Stomach (tissue), 9 donors: ENCODE results near the gene TAS2R41. TPM values are rescaled to one million over a fixed set of nuclear protein-coding genes. Genes with fewer than 3 reads are reported as not detected.

Experiments used
- DNase-seq, 2 donors: peaks; one replicate each; pipeline versions ENCODE4 v3.0.0 to v3.0.0-alpha.2; 2013 to 2019
- H3K27ac ChIP-seq, 5 donors: fragments of 200-600 bp in 4 of 5; sonication (generic) in 4 of 5; one replicate each; pipeline ENCODE4 v1.5.1; 2013 to 2019; ENCODE audit warnings: mild to moderate bottlenecking in 1 of 5, moderate library complexity in 1 of 5
- H3K27me3 ChIP-seq, 3 donors: fragments of 200-600 bp; sonication (generic); one replicate each; pipeline ENCODE4 v1.5.1; 2017 to 2019; ENCODE audit warnings: mixed run types in 1 of 3
- H3K36me3 ChIP-seq, 4 donors: fragments of 200-600 bp; sonication (generic); 1 replicate in 3 of 4; 2 replicates in 1 of 4; pipeline ENCODE4 v1.5.1; 2016 to 2019
- H3K4me1 ChIP-seq, 4 donors: fragments of 200-600 bp; sonication (generic); one replicate each; pipeline ENCODE4 v1.5.1; 2016 to 2019
- H3K4me3 ChIP-seq, 4 donors: fragments of 200-600 bp; sonication (generic) in 3 of 4; one replicate each; pipeline ENCODE4 v1.5.1; 2016 to 2019; ENCODE audit warnings: mild to moderate bottlenecking in 1 of 4
- H3K9me3 ChIP-seq, 4 donors: fragments of 200-600 bp; sonication (generic); one replicate each; pipeline ENCODE4 v1.5.1; 2016 to 2019
- CTCF ChIP-seq, 7 experiments: fragments of 450-650 bp in 4 of 7; fragments of 200-600 bp in 3 of 7; sonication (generic) in 3 of 7; IDR thresholded peaks; one replicate each; pipeline ENCODE4 v1.5.1; 2016 to 2019; ENCODE audit warnings: antibody characterized with exemption in 7 of 7, control low read depth in 2 of 7, mild to moderate bottlenecking in 1 of 7
- EP300 ChIP-seq: sonication (generic); formaldehyde crosslinking; IDR thresholded peaks from one replicate; pipeline ENCODE4 v1.6.1; 2017; ENCODE audit warnings: antibody characterized with exemption
- POLR2A ChIP-seq, 4 donors: fragments of 450-650 bp; IDR thresholded peaks; one replicate each; pipeline ENCODE4 v1.6.1; 2016; ENCODE audit warnings: antibody characterized with exemption in 4 of 4, control low read depth in 2 of 4, mild to moderate bottlenecking in 1 of 4, moderate library complexity in 1 of 4
- POLR2AphosphoS5 ChIP-seq, 3 donors: sonication (generic); formaldehyde crosslinking; IDR thresholded peaks; one replicate each; pipeline ENCODE4 v1.6.1; 2016; ENCODE audit warnings: antibody characterized with exemption in 3 of 3
- WGBS, 5 donors: extraction: QIAGEN DNeasy Blood & Tissue Kit in 3 of 5; methylation state at CpG; one replicate each; pipeline versions ENCODE4 v1.1.5 to v1.1.7; 2013 to 2018; 5-methylcytosine and 5-hydroxymethylcytosine counted together
- intact Hi-C: fragments of 100-400 bp; cut with DNase I; formaldehyde crosslinking; loops from one replicate; pipeline ENCODE4 v1.15.1; 2023; ENCODE audit warnings: low total_unique reads
- polyA plus RNA-seq, 3 donors: library from polyadenylated mRNA; stranded (reverse); fragments of 200-250 nt; gene quantifications; one replicate each; pipeline ENCODE4 v1.2.3, GENCODE V29; 2013
- total RNA-seq, 5 donors: library from RNA; depleted of rRNA; stranded (reverse); fragments of >200 nt; gene quantifications; one replicate each; pipeline versions ENCODE4 v1.1.0 to v1.2.3, GENCODE V29; 2014 to 2016
- donor health status: healthy with polysubstance abuse.
- donor health status: Bipolar disorder and iron deficiency.
- donor health status: healthy.

The TAS2R41 gene
- total and polyA plus RNA-seq, 8 donors, result 1.5 TPM; not detected in 7

GRCh38 chr7:143511593-143512047 is 33.9 kb downstream of the TAS2R41 start:
- Histone ChIP-seq H3K36me3 (no peaks in the 10 kb centered on the region), H3K9me3 (no peaks in the 10 kb centered on the region), H3K4me3 (peak overlapping the region in 1 of 4 donors; percentile 10), H3K27ac (no peak overlapping the region), H3K27me3 (peaks cover 0 to 14% (median 12%) of the 10 kb centered on the region in 3 donors), H3K4me1 (peaks cover 0 to 9% (median 0%) of the 10 kb centered on the region in 4 donors)
- TF ChIP-seq POLR2A (IDR thresholded peaks at IDR 0.05) (no peak), CTCF (IDR thresholded peaks at IDR 0.05) (no peak), POLR2AphosphoS5 (IDR thresholded peaks at IDR 0.05) (no peak), EP300 (no peak)
- 68 to 87% (median 72%) methylated on average over 23 of the region's 23 CpGs for WGBS, 5 donors
- intact Hi-C loops, result no loop called here
- no peak for DNase-seq

GRCh38 chr7:143512488-143513340 is 35.0 kb downstream of the TAS2R41 start:
- H3K27me3 ChIP-seq, result peaks cover 0 to 14% (median 12%) of the 10 kb centered on the region in 3 donors
- WGBS, 5 donors, result 67 to 79% (median 74%) methylated on average over 8 of the region's 8 CpGs
- no peaks in the 10 kb centered on the region for H3K9me3 ChIP-seq
- intact Hi-C loops, result no loop called here
- H3K36me3 ChIP-seq, result no peaks in the 10 kb centered on the region
- no peak for TF ChIP-seq CTCF (IDR thresholded peaks at IDR 0.05)
- no peak for TF ChIP-seq POLR2AphosphoS5 (IDR thresholded peaks at IDR 0.05)
- no peak for TF ChIP-seq POLR2A (IDR thresholded peaks at IDR 0.05)
- no peak for TF ChIP-seq EP300
- peaks cover 0 to 9% (median 0%) of the 10 kb centered on the region in 4 donors for H3K4me1 ChIP-seq
- no peak overlapping the region for H3K27ac ChIP-seq
- no peak overlapping the region for H3K4me3 ChIP-seq
- no peak for DNase-seq

- Histone ChIP-seq H3K27ac (no peak overlapping the region), H3K36me3 (no peaks in the 10 kb centered on the region), H3K4me1 (peaks cover 0 to 9% (median 0%) of the 10 kb centered on the region in 4 donors), H3K27me3 (peaks cover 0 to 14% (median 12%) of the 10 kb centered on the region in 3 donors), H3K4me3 (no peak overlapping the region), H3K9me3 (no peaks in the 10 kb centered on the region)
- DNase-seq, result no peak
- intact Hi-C loops, result no loop called here
- TF ChIP-seq POLR2A (IDR thresholded peaks at IDR 0.05) (no peak), EP300 (no peak), POLR2AphosphoS5 (IDR thresholded peaks at IDR 0.05) (no peak), CTCF (IDR thresholded peaks at IDR 0.05) (no peak)
- WGBS, 5 donors, result 70 to 86% (median 80%) methylated on average over 2 of the region's 2 CpGs
These were observed 36.8 kb downstream of the TAS2R41 start for GRCh38 chr7:143514487-143514886.

- H3K4me3 ChIP-seq, result no peak overlapping the region
- H3K27ac ChIP-seq, result no peak overlapping the region
- TF ChIP-seq EP300, result no peak
- no peak for TF ChIP-seq POLR2AphosphoS5 (IDR thresholded peaks at IDR 0.05)
- no peak for TF ChIP-seq POLR2A (IDR thresholded peaks at IDR 0.05)
- TF ChIP-seq CTCF (IDR thresholded peaks at IDR 0.05), result no peak
- WGBS, 5 donors, result 70 to 81% (median 74%) methylated on average over 3 of the region's 3 CpGs
- H3K27me3 ChIP-seq, result peaks cover 0 to 14% (median 12%) of the 10 kb centered on the region in 3 donors
- no peaks in the 10 kb centered on the region for H3K36me3 ChIP-seq
- intact Hi-C loops, result no loop called here
- H3K9me3 ChIP-seq, result no peaks in the 10 kb centered on the region
- peaks cover 0 to 9% (median 0%) of the 10 kb centered on the region in 4 donors for H3K4me1 ChIP-seq
- no peak for DNase-seq
These were observed 37.5 kb downstream of the TAS2R41 start for GRCh38 chr7:143514995-143515735.
